Stimulated activated CD4-positive, alpha-beta T cell treated with anti-CD3 and anti-CD28 coated beads, Interleukin-2, amount 100 ng/mL, for 24 hours (primary cell): ENCODE measurements around the gene TPK1.
"Not testable (repeated sequence)": the region's sequence is repeated elsewhere in the genome, so short reads cannot be mapped to it uniquely, and the experiment has no call there.

Experiments
- DNase-seq, 2 donors: peaks; one replicate each; pipeline ENCODE4 v3.0.0-alpha.2; 2020

TPK1 gene

GRCh38 chr7:144459635-144460034 is 376.2 kb downstream of the TPK1 start:
- no peak for DNase-seq

GRCh38 chr7:144455040-144455404 is 380.8 kb downstream of the TPK1 start:
- DNase-seq = no peak

- DNase-seq = no peak
Observed at GRCh38 chr7:144454256-144455039, 381.4 kb downstream of the TPK1 start.

- no peak for DNase-seq
Observed at GRCh38 chr7:144452064-144452463, 383.8 kb downstream of the TPK1 start.

- DNase-seq = no peak
Observed at GRCh38 chr7:144445590-144445989, 390.3 kb downstream of the TPK1 start.

- no peak for DNase-seq
Observed at GRCh38 chr7:144439717-144440205, 396.1 kb downstream of the TPK1 start.

- no peak for DNase-seq
Observed at GRCh38 chr7:144438759-144439158, 397.1 kb downstream of the TPK1 start.

- peak; percentile 48 to 60 for DNase-seq
Observed at GRCh38 chr7:144437370-144438191, 398.3 kb downstream of the TPK1 start.

GRCh38 chr7:144436500-144436899 is 399.4 kb downstream of the TPK1 start:
- no peak for DNase-seq

- DNase-seq = no peak
Observed at GRCh38 chr7:144428431-144428830, 407.4 kb downstream of the TPK1 start.

GRCh38 chr7:144427539-144427938 is 408.3 kb downstream of the TPK1 start:
- DNase-seq = not testable (repeated sequence)

GRCh38 chr7:144418931-144419330 is 416.9 kb downstream of the TPK1 start:
- DNase-seq = not testable (repeated sequence)

GRCh38 chr7:144416341-144416740 is 419.5 kb downstream of the TPK1 start:
- no peak for DNase-seq

GRCh38 chr7:144415858-144416257 is 420.0 kb downstream of the TPK1 start:
- DNase-seq = no peak

GRCh38 chr7:144414815-144415214 is 421.0 kb downstream of the TPK1 start:
- no peak for DNase-seq

GRCh38 chr7:144410441-144410840 is 425.4 kb downstream of the TPK1 start:
- no peak for DNase-seq

GRCh38 chr7:144408121-144408520 is 427.7 kb downstream of the TPK1 start:
- no peak for DNase-seq

- no peak for DNase-seq
Observed at GRCh38 chr7:144407266-144407931, 428.5 kb downstream of the TPK1 start.

- DNase-seq = no peak
Observed at GRCh38 chr7:144404946-144405345, 430.9 kb downstream of the TPK1 start.

GRCh38 chr7:144403649-144404061 is 432.2 kb downstream of the TPK1 start, which contains the start of gene NOBOX:
NOBOX (minus strand) TSS chr7:144403693.
- DNase-seq = no peak

GRCh38 chr7:144403102-144403501 is 432.8 kb downstream of the TPK1 start:
- no peak for DNase-seq
